Fibroblast of upper back skin (primary cell): ENCODE data around the gene LURAP1L.

Experiments
- DNase-seq: peaks from one replicate; pipeline ENCODE4 v3.0.0-alpha.2; 2013

Gene LURAP1L, protein sequence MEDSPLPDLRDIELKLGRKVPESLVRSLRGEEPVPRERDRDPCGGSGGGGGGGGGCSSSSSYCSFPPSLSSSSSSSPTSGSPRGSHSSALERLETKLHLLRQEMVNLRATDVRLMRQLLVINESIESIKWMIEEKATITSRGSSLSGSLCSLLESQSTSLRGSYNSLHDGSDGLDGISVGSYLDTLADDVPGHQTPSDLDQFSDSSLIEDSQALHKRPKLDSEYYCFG

DNA sequence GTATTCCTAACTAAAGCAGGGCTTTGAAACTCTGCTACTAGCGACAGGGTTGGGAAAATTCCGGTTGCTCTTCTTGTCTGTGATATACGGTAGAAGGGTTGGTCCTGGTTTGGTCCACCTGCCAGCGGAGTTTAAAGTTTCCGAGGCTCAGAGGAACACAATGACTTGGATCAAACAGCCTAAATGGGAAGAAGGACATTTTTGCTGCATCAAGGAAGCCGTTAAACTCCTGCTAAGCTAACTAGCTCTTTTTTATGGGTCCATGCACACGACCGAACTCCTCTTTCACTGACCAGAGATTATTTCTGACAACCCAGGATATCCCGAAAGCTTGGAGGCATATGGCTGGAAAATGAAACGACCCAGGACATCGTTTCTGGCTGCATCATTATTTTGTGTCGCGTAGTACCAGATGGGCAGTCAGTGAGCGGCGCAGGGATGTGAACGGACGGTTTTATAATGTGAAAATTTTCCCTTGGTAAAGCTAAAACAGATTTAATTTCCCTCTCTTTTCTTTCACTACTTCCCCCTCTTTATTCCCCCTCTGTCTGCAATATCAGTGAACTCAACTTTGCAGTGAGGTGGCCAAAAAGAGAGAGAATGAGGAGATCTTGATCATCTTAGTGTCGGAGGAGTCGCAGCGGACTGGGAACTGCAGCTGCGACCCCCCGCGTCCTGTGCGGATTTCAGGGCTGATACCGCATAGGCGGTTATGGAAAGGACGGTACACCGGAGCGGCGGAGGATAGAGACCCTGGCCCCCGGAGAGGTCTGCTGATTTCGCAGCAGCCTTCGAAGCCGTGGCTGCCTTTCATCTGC lies at the start of gene LURAP1L:
Gene LURAP1L (plus strand): TSS at position 160 of the 818 bp plus-strand sequence. CDS start 696 bp downstream, outside the sequence.
- DNase-seq, result peak; percentile 76

DNA sequence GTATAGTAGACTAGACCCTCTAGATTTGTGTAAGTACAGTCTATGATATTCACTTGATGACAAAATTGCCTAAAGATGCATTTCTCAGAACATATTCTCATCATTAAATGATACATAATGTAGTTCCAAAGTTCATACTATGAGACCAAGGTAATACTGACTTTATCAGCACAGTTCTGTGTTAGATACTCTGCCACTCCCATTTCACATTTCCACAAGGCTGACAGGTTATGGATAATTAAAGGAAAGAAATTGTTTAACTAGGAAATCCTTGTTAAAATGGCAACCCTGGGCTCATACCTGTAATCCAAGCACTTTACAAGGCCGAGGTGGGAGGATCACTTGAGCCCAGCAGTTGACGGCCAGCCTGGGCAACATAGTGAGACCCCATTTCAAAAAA lies 48.0 kb upstream of the LURAP1L start:
- DNase-seq, result no peak

DNA sequence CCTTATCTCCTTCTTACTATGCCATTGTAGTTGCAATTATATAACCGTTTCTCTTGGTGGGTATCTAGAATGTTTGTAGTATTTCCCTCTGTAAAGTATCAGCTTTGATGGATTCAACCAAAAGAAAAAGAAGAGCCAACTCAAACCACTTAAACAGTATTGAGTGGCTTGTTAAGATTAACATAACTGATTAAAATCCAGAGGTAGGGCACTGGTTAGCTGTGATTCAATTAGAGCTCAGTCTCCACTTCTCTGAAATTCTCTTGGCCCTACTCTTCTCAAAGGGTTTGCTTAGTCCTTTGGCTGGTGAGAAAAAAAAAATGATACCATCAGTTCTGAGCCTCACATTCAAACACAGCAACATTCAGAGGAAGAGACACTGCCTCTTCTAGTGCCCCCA lies 44.6 kb upstream of the LURAP1L start:
- no peak for DNase-seq

DNA sequence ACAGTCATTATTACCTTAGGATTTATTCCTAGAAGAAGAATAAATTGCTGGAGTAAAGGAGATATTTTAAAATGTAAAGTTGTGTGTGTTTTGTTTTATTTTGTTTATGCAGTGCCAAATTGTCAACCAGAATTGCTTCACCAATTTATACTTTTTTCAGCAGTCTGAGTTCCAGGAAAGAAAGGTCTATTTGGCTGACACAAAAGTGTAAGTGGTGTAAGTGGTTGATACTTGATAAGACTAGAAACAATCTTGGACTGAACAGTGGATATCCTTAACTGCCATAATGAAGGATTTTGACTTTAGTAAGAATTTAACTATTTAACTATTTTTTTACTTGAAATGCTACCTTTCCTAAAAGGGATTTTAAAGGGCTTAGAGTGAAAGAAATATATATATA lies 43.9 kb upstream of the LURAP1L start:
- no peak for DNase-seq

DNA sequence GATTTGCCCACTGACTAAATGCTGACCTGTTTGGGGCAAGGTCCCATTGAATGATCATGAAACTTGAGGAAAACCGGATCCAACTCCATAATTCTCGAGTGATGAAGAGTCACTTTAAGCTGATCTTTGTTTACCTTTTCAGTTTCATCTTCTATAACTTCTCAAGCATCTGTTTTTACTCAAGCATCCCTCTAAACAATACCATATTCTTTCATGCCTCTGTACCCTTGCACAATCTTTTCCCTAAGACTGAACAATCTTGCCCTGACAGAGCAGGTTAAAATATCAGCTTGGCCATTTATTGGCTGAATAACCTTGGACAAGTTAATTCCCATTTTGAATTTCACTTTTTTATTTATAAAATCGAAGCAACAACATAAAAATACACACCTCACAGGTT lies 41.8 kb upstream of the LURAP1L start:
- no peak for DNase-seq

DNA sequence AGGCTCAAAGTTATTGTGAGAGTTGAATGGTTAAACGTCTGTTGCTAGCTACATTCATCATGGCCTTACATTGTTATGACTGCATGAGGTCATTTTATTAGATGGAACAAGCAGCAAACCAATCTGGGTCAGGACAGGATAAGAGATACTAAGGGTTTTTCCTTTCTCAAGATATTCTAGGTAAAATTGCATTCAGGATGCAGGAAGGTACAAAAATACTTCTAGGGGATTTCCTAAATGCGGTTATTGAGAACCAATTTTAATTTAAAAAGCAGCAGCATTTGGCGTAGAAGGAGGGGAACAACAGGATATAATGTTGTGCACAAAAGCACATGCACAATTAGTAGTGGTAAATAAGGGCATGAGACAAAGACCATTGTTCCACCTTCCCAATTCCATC lies 39.2 kb upstream of the LURAP1L start:
- DNase-seq, result no peak

DNA sequence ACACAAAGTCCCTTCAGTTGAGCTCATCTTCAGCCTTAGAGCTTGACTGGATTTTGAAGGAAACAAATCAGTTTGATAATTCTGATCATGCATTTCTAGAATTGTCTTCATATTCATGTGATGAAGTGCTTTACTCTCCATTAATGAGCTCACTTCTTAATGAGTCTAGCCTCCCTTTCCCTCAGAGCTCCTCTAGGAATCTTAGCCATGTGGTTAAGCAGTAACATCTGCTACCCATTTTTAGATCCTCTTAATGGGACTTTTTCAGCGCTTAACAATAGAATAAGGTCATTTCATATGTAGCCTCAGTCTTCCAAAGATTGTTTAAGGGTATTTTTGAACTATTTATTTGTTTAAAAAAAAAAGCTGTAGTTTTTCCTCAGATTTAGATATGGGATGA lies 36.9 kb upstream of the LURAP1L start:
- DNase-seq, result peak; percentile 28

DNA sequence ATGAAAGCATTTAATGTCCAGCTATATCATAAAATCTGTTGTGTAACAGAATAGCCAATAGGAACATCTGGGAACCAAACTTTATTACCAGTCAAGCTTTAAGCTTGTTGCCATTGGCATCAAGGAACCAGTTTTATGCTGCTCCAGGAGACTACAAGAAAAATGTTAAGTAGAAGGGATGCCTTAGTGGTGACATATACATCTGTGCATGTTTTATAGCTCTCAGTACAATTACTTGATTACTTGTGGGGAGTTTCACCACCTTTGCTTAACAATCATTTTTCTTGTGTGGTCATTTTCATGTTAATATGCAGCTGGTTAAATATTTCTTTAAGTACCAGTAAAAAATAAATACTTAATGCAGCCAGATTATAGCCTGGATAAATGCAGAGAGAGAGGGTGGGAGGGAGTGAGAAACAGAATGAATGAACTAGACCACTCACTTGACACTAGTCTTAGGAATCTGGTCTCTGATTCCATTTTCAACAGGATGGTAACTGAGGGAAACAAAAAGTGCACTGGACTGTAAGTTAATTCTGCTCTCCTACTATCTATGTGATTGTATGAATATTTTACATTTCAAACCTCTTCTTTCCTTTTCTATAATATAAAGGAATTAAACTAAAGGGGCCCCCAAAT lies 35.7 kb upstream of the LURAP1L start:
- peak; percentile 67 for DNase-seq

DNA sequence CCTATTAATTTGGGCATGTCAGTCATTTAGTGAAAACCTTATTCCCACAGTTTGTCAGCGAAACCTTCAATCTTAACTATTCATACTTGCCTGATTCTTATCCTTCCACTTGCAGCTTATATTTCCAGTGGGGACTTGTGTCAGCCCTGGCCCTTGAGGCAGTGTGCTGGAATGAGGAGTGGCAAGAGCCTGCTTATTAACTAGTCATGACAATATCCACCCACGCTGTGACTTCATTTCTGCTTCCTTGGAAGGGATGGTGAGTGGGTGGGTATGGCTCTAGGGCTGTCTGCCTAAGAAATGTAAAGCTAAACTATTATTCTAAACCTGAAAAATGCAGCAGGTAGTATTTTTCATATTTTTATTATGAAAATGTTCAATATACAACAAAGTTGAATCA lies 34.0 kb upstream of the LURAP1L start:
- no peak for DNase-seq

DNA sequence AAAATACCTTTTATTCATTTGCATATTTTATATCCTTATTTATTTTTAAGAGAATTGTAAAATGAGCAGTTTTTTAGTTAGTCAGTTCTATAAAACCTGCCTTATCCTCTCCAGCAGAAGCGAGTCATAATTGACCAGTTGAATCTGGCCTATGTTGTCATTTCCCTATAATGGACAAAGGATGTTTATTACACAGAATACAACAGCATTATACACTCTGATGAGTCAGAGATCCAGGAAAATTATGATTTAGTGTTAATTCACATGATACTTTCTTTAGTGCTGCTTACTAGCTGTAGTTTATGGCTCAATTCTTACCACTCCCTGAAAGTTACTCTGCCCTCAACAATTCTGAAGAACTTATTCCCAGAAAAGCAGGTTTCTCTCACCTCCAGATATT lies 26.8 kb upstream of the LURAP1L start:
- peak; percentile 45 for DNase-seq

DNA sequence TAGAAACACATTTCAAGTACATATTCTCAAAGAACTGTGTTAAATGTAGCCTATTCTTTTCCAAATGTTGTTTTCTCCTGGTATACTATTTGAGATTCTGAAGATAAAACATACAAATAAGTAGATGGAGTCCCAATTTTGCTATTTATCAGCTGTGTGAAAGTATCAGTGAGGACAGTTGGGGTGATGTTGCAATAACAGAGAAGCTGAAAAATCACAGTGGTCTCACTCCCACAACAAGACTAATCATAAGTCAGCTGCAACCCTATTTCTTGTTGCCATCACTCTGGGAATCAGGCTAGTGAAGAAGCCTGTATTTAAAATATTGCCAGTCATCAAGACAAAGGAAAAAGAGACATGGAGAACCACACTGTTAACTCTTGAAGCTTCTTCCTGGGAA lies 25.9 kb upstream of the LURAP1L start:
- no peak for DNase-seq

DNA sequence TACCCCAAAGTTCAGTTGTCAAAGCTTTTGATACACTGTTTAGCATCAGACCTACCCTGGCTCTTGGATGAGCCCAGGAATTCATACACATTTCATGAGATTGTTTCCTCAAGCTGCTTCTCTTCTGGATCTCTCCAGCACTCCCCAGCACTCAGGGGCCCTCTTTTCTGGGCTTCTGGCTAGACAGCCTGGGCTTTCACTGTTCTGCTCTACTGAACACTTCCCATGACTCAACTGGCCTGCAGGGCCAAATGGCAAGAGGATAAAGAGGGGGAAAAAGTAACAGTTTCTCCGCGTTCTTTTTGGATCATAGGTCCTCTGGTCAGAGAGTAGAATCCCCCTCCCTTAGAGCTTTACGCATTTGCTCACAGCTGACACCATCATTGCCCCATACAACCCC lies 20.9 kb upstream of the LURAP1L start:
- DNase-seq, result no peak

DNA sequence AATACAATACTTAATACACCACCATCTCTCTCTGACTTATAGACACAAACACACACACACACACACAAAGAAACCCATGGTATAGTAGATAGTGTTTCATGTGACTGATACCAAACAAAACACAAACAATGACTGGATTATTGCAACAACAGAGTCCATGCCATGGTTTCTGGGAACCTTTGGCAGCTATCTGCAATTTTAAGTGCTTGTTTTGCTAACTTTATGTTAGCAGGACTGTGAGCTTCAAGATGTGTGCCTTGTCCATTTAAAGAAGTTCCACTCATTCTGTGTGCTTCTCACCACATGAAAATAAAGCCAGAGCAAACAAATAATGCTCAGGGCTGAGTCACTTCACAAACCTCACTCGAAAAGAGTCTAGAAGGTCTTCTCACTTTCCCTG lies 15.1 kb upstream of the LURAP1L start:
- DNase-seq, result no peak

DNA sequence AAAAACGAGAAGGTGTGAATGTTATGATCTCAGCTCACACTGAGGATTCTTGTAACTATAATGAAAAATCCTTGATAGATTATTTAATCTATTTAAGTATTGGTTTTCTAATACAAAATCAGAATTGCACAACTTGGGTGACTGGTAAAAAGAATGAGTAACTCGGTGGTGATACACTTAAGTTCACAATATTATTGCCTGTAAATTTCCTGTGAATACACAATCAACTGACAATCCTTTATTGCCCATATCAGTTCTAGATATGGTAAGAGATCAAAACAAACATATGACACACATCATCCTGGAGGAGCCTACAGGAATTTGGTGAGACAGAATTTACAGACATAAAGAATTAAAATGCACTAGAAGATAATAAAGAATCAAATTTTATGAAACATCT lies 14.1 kb upstream of the LURAP1L start:
- no peak for DNase-seq

DNA sequence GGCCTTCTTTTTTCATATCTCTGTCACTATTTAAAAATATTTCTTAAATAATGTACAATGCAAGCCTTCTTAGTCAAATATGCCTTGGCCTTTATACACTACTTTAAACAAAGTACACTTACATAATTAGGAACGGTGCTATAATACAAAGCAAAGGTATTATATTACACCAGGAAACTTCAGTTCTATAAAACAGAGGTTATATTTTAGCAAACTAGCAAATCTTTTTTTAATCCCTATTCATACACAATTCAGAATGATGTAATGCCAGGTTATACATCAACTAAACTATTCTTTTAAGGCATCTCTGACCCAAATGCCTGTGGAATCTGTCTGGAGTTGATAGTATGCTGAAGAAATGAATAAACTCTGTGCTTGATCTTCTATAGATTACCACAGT lies 10.7 kb upstream of the LURAP1L start:
- no peak for DNase-seq

DNA sequence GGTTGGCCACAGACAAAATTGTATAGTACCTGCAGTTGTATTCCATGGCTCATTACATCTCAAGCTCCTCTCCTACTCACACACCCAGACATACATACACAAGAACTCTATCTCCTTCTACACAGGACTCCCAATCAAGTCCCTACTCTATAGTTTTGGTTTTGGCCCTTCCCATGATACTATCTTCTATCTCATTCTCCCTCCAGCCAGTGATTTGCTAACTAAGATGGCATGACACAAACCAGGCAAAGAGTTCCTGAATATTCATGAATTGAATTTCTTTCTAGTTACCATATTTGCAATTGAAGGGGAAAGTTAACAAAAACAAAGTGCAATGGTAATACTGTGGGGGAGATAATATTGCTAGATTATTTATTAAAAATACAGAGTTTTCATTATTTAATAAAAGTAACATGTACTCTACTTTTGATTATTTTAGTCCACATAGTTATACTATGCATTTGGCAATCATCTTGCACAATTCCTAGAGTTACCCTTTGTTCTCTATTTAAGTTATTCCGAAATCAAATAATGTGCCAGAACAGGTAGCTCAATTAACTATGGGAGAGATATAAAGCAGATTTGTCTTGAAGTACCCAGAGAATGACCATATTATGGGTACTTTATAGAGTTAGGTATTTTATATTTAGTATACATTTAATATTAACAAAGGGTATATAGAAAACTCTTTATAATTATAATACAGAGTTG lies 9.6 kb upstream of the LURAP1L start:
- no peak for DNase-seq

DNA sequence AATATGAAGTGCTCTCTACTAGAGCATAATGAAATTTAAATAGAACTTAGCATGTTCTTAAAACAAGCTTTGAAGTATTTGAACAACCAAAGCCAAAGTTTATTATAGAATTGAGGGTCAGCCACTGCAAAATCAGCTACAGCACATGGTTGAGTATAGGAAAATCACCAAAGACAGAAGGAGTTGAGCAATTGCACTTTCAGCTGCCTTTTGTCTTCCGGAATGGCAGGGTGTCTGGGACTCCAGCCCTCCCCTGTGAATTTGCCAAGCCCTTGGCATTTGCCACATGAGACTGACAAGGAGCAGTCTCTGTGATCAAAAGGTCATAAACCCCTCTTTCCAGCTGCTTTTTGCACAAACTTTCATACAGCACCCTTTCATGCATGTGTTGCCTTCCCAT lies 8.5 kb upstream of the LURAP1L start:
- no peak for DNase-seq

DNA sequence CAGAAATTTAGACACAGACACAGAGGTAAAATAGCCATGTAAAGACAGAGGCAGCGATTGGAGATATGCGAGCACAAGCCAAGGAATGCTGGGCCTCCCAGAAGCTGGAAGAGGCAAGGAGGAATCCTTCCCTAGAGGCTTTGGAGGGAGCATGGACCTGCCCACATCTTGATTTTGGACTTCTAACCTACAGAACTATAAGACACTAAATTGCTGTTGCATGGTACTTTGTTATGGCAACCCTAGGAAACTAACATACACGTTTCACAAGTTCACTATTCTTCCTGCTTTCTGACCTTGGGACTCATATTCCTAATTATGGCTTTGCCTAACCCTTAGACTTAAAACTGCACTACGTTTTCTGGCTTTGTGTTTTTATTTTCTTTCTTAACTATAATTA lies 4.6 kb upstream of the LURAP1L start:
- no peak for DNase-seq

DNA sequence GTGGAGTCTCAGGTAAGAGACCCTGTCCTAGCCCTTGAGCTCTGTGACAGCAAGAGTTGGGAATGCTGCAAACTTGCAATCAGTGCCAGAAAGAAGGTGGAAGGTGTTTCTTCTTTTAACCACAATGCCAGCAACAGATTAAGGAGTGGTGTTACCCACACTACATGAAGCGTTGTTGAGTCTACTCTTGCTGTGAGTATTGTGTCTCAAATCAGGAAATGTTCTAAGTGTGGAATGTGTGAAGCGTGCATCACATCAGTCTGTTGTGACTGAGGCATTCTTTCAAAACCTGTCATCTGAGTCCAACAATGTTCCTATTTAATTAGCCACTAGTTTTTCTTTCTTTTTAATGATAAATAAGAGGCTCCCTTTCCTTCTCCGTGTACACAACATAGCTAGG lies 2.9 kb upstream of the LURAP1L start:
- peak; percentile 47 for DNase-seq

DNA sequence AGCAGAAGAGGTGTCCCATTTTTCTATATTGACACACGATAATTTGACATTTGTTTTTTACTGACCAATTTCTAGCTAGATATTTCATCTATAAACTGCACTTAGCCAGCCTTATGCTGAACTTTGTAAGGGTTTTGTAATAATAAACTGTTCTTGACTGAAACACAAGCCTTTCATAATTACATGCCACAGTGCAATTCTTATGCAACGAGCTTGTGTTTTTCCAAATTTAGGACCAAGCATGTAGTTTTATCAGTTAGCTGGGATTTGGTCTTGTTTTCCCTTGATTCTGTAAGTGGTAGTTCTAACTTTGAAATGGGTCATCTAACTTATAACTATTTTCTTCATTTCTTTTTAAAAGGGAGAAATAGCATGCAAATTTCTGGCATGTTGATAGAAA lies 1.3 kb upstream of the LURAP1L start:
- DNase-seq, result no peak

DNA sequence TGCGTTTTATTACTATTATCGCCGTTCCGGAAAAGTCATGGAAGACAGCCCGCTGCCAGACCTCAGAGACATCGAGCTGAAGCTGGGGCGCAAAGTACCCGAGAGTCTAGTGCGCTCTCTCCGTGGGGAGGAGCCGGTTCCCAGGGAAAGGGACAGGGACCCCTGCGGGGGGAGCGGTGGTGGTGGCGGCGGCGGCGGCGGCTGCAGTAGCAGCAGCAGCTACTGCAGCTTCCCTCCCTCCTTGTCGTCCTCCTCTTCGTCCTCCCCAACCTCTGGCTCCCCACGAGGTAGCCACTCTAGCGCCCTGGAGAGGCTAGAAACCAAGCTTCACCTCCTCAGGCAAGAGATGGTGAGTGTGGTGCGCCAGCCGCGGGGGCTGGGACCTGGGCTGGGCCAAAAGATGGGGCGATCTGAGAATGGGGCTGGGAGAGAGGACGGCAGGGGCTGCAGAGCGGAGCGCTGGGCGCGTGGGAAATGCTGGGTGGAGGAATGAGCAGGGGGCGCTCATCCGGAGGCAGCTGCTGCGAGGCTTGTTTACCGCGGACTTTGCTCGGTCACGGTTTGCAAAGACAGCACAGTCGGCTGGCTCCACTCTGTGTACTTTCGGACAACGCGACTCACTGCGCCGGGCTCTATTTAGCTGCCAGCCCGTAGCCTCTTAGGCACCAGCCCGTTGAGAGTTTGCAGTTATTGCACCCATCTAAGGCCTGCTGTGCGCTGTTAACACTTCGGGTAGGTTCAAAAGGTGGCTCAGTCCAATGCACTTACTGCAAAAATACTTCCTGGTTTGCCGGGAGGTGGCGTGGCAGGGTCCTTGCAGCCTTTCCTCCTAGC lies 1.1 kb downstream of the LURAP1L start:
- peak; percentile 85 for DNase-seq

DNA sequence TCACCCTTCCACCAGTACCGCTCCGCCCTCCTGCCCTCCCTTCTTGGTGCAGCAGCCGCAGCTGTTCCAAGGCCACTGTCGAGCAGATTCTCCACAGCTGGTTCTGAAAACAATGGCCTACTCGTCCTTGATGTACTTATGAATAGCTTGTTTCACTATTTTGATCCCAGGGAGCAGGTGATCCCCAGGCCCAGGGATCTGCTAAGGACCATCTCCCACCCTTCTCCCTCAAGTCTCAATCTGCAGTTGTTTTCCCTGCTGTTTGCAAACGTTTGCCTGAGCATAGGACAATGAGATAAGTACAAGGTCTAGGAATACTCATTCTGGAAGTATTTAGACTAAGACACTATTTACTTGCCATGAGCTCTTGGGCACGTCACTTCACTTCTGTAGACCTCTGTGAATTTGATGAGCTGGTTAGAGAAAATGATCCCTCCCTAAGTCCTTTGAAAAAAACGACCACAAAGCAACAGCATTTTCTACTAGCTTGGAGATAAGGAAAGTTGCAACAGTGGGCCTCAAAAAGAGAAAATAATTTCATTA lies 1.8 kb downstream of the LURAP1L start:
- DNase-seq, result no peak
